A172 (cell line): ENCODE data around the gene MROH2B. TPM values are rescaled to one million over a fixed set of nuclear protein-coding genes. Genes with fewer than 3 reads are reported as not detected.
"Not testable (repeated sequence)": the region's sequence is repeated elsewhere in the genome, so short reads cannot be mapped to it uniquely, and the experiment has no call there.

Experiments
- DNase-seq: peaks from one replicate; pipeline ENCODE4 v3.0.0-alpha.2; 2015; ENCODE audit warnings: low spot score
- total RNA-seq: library from RNA; depleted of rRNA; stranded (reverse); fragments of >200 nt; shearing (Covaris generic); gene quantifications from 2 replicates; pipeline ENCODE4 v1.2.3, GENCODE V29; 2014

MROH2B gene
- total RNA-seq, 1 experiment from 2014 or later, result not detected

- not testable (repeated sequence) for DNase-seq
Observed at GRCh38 chr5:41022600-41022999, 48.5 kb downstream of the MROH2B start.

- no peak for DNase-seq
Observed at GRCh38 chr5:41012318-41012717, 58.8 kb downstream of the MROH2B start.

- DNase-seq, result no peak
Observed at GRCh38 chr5:41010572-41010971, 60.6 kb downstream of the MROH2B start.

- DNase-seq, result peak; percentile 82
Observed at GRCh38 chr5:41009232-41009631, 61.9 kb downstream of the MROH2B start.

- no peak for DNase-seq
Observed at GRCh38 chr5:41004931-41005330, 66.2 kb downstream of the MROH2B start.

GRCh38 chr5:41003670-41004376 lies 67.3 kb downstream of the MROH2B start:
- DNase-seq, result no peak

GRCh38 chr5:40999966-41000365 lies 71.2 kb downstream of the MROH2B start:
- no peak for DNase-seq

GRCh38 chr5:40999142-40999541 lies 72.0 kb downstream of the MROH2B start:
- no peak for DNase-seq

- no peak for DNase-seq
Observed at GRCh38 chr5:40995801-40996586, 75.1 kb downstream of the MROH2B start.

- no peak for DNase-seq
Observed at GRCh38 chr5:40991981-40992559, 79.1 kb downstream of the MROH2B start.

- no peak for DNase-seq
Observed at GRCh38 chr5:40991168-40991980, 79.8 kb downstream of the MROH2B start.

GRCh38 chr5:40988746-40989510 lies 82.2 kb downstream of the MROH2B start:
- DNase-seq, result peak; percentile 35

GRCh38 chr5:40987349-40987748 lies 83.8 kb downstream of the MROH2B start:
- DNase-seq, result no peak

GRCh38 chr5:40986666-40987065 lies 84.5 kb downstream of the MROH2B start:
- no peak for DNase-seq

GRCh38 chr5:40985501-40985900 lies 85.6 kb downstream of the MROH2B start:
- DNase-seq, result no peak

- no peak for DNase-seq
Observed at GRCh38 chr5:40984884-40985283, 86.3 kb downstream of the MROH2B start.

GRCh38 chr5:40983781-40984180 lies 87.4 kb downstream of the MROH2B start:
- no peak for DNase-seq

- DNase-seq, result no peak
Observed at GRCh38 chr5:40981420-40981819, 89.7 kb downstream of the MROH2B start.

- DNase-seq, result no peak
Observed at GRCh38 chr5:40976836-40977235, 94.3 kb downstream of the MROH2B start.

- DNase-seq, result no peak
Observed at GRCh38 chr5:40976041-40976440, 95.1 kb downstream of the MROH2B start.

- DNase-seq, result no peak
Observed at GRCh38 chr5:40973364-40974004, 97.7 kb downstream of the MROH2B start.
